ENCODE results near the gene TMTC4. TPM values are rescaled to one million over a fixed set of nuclear protein-coding genes. Genes with fewer than 3 reads are reported as not detected.
"Not testable (repeated sequence)": the region's sequence is repeated elsewhere in the genome, so short reads cannot be mapped to it uniquely, and the experiment has no call there.

The TMTC4 gene
- total RNA-seq, 1 experiment from 2014 or later, result 45.5 TPM

- Mint-ChIP-seq H3K27me3 (ENCODE audit: low read depth) (peaks cover 6% of the 10 kb centered on the region), H3K36me3 (peaks cover 73% of the 10 kb centered on the region), H3K27ac (no peak overlapping the region), H3K4me3 (no peak overlapping the region), H3K9me3 (peaks cover 53% of the 10 kb centered on the region), H3K4me1 (peaks cover 6% of the 10 kb centered on the region)
- ATAC-seq (peak; percentile 26; the same call in 1 of the 2 replicates), DNase-seq (ENCODE audit: low spot score) (no peak)
- ChIA-PET CTCF (no interaction called here), POLR2A (no interaction called here)
- TF ChIP-seq NFATC4 (CRISPR knock-in tag; IDR thresholded peaks at IDR 0.05), result no peak
- TF ChIP-seq ELF4 (CRISPR knock-in tag; IDR thresholded peaks at IDR 0.05; ENCODE audit: low read depth), result no peak
- no peak for TF ChIP-seq MYBL2 (CRISPR knock-in tag; IDR thresholded peaks at IDR 0.05)
- TF ChIP-seq ETV6 (CRISPR knock-in tag; IDR thresholded peaks at IDR 0.05), result no peak
- TF ChIP-seq MXD4 (CRISPR knock-in tag; IDR thresholded peaks at IDR 0.05; ENCODE audit: borderline replicate concordance), result no peak
- no peak for TF ChIP-seq PRRX2 (CRISPR knock-in tag; IDR thresholded peaks at IDR 0.05)
- TF ChIP-seq E2F5 (CRISPR knock-in tag; IDR thresholded peaks at IDR 0.05), result no peak
- TF ChIP-seq ZNF532 (CRISPR knock-in tag; IDR thresholded peaks at IDR 0.05; ENCODE audit: borderline replicate concordance), result no peak
- TF ChIP-seq MLX (CRISPR knock-in tag; IDR thresholded peaks at IDR 0.05), result no peak
- no peak for TF ChIP-seq OVOL2 (CRISPR knock-in tag; IDR thresholded peaks at IDR 0.05; ENCODE audit: borderline replicate concordance)
Measured at GRCh38 chr13:100619940-100620339, 54.7 kb downstream of the TMTC4 start.

- H3K27ac Mint-ChIP-seq; H3K4me3 Mint-ChIP-seq; DNase-seq (ENCODE audit: low spot score); ATAC-seq; H3K4me1 Mint-ChIP-seq; H3K27me3 Mint-ChIP-seq (ENCODE audit: low read depth); POLR2A ChIA-PET; CTCF ChIA-PET: not testable (repeated sequence)
- Mint-ChIP-seq H3K36me3 (peaks cover 63% of the 10 kb centered on the region), H3K9me3 (peaks cover 53% of the 10 kb centered on the region)
Measured at GRCh38 chr13:100618897-100619296, 55.7 kb downstream of the TMTC4 start.

- POLR2A ChIA-PET, result no interaction called here
- Mint-ChIP-seq H3K27ac (no peak overlapping the region), H3K4me1 (no peaks in the 10 kb centered on the region), H3K36me3 (peaks cover 21% of the 10 kb centered on the region), H3K27me3 (ENCODE audit: low read depth) (peaks cover 6% of the 10 kb centered on the region), H3K4me3 (no peak overlapping the region), H3K9me3 (peaks cover 23% of the 10 kb centered on the region)
- TF ChIP-seq GTF2I (CRISPR knock-in tag; conservative IDR thresholded peaks at IDR 0.05) (no peak), ELF4 (CRISPR knock-in tag; IDR thresholded peaks at IDR 0.05; ENCODE audit: low read depth) (no peak), USF2 (CRISPR knock-in tag; IDR thresholded peaks at IDR 0.05) (no peak)
- CTCF ChIA-PET, result no interaction called here
- DNase-seq (ENCODE audit: low spot score) (no peak), ATAC-seq (no peak)
Measured at GRCh38 chr13:100613031-100613430, 61.6 kb downstream of the TMTC4 start.
